Mucosa of rectum (tissue), 2 donors: Measurements from ENCODE around the gene MMP19.

ENCODE experiments used
- H3K27ac ChIP-seq, 2 donors: one replicate each; pipeline ENCODE4 v1.7.0; 2013; ENCODE audit warnings: inconsistent platforms in 2 of 2, low read depth in 2 of 2, low read length in 2 of 2
- H3K27me3 ChIP-seq, 2 donors: one replicate each; pipeline ENCODE4 v1.7.0; 2013; ENCODE audit warnings: low read length in 2 of 2; ENCODE audit not compliant: control insufficient read depth in 2 of 2, insufficient read depth in 2 of 2
- H3K36me3 ChIP-seq, 2 donors: one replicate each; pipeline ENCODE4 v1.7.0; 2013; ENCODE audit warnings: low read length in 2 of 2; ENCODE audit not compliant: control insufficient read depth in 2 of 2, insufficient read depth in 2 of 2
- H3K4me1 ChIP-seq, 2 donors: one replicate each; pipeline ENCODE4 v1.7.0; 2013; ENCODE audit warnings: low read length in 2 of 2, mild to moderate bottlenecking in 1 of 2; ENCODE audit not compliant: control insufficient read depth in 2 of 2, insufficient read depth in 2 of 2
- H3K4me3 ChIP-seq, 2 donors: one replicate each; pipeline ENCODE4 v1.7.0; 2013; ENCODE audit warnings: low read length in 2 of 2
- H3K9ac ChIP-seq, 2 donors: one replicate each; pipeline ENCODE4 v1.7.0; 2013; ENCODE audit warnings: low read length in 2 of 2, low read depth in 1 of 2, mild to moderate bottlenecking in 1 of 2
- H3K9me3 ChIP-seq, 2 donors: one replicate each; pipeline ENCODE4 v1.7.0; 2013; ENCODE audit warnings: low read length in 2 of 2; ENCODE audit not compliant: control insufficient read depth in 2 of 2
- donor health status: healthy.
- donor health status: Normal muscosa, but diverticular disease.

Gene MMP19

GRCh38 chr12:55830601-55831446, 11.9 kb downstream of the MMP19 start:
- H3K4me3 ChIP-seq, result peak overlapping the region; percentile 89 to 92
- H3K27me3 ChIP-seq, result no peaks in the 10 kb centered on the region
- H3K9ac ChIP-seq, result peak overlapping the region; percentile 81 to 94
- peak overlapping the region; percentile 94 to 97 for H3K27ac ChIP-seq
- no peaks in the 10 kb centered on the region for H3K36me3 ChIP-seq
- no peaks in the 10 kb centered on the region for H3K9me3 ChIP-seq
- peaks cover 17 to 28% of the 10 kb centered on the region in 2 donors for H3K4me1 ChIP-seq

GRCh38 chr12:55829967-55830600, 12.7 kb downstream of the MMP19 start:
- Histone ChIP-seq H3K4me3 (peak overlapping the region; percentile 89 to 92), H3K4me1 (peaks cover 17 to 28% of the 10 kb centered on the region in 2 donors), H3K27ac (peak overlapping the region; percentile 94 to 97), H3K27me3 (no peaks in the 10 kb centered on the region), H3K9me3 (no peaks in the 10 kb centered on the region), H3K9ac (peak overlapping the region; percentile 81 to 94), H3K36me3 (no peaks in the 10 kb centered on the region)

- Histone ChIP-seq H3K9ac (no peak overlapping the region), H3K4me3 (peak overlapping the region; percentile 64 to 89), H3K4me1 (peaks cover 17 to 28% of the 10 kb centered on the region in 2 donors)
Observed at GRCh38 chr12:55828357-55828756, 14.4 kb downstream of the MMP19 start.

GRCh38 chr12:55827806-55828205, 14.9 kb downstream of the MMP19 start:
- no peaks in the 10 kb centered on the region for H3K27me3 ChIP-seq
- H3K36me3 ChIP-seq, result peaks cover 3 to 5% of the 10 kb centered on the region in 2 donors
- H3K9me3 ChIP-seq, result no peaks in the 10 kb centered on the region
- peaks cover 17 to 28% of the 10 kb centered on the region in 2 donors for H3K4me1 ChIP-seq
- no peak overlapping the region for H3K4me3 ChIP-seq
- no peak overlapping the region for H3K9ac ChIP-seq
- H3K27ac ChIP-seq, result no peak overlapping the region

More at GRCh38 chr12:55828357-55828756, 14.4 kb downstream of the MMP19 start:
- H3K27ac ChIP-seq, result peak overlapping the region in 1 of 2 donors; percentile 72
- no peaks in the 10 kb centered on the region for H3K9me3 ChIP-seq
- H3K27me3 ChIP-seq, result no peaks in the 10 kb centered on the region
- H3K36me3 ChIP-seq, result no peaks in the 10 kb centered on the region

GRCh38 chr12:55824726-55825125, 18.0 kb downstream of the MMP19 start:
- H3K36me3 ChIP-seq, result peaks cover 31 to 33% of the 10 kb centered on the region in 2 donors
- peaks cover 9 to 16% of the 10 kb centered on the region in 2 donors for H3K4me1 ChIP-seq
- no peak overlapping the region for H3K27ac ChIP-seq
- no peak overlapping the region for H3K4me3 ChIP-seq
- no peak overlapping the region for H3K9ac ChIP-seq
- no peaks in the 10 kb centered on the region for H3K27me3 ChIP-seq
- H3K9me3 ChIP-seq, result no peaks in the 10 kb centered on the region

- H3K9me3 ChIP-seq, result no peaks in the 10 kb centered on the region
- H3K9ac ChIP-seq, result no peak overlapping the region
- peaks cover 12 to 22% of the 10 kb centered on the region in 2 donors for H3K4me1 ChIP-seq
- peaks cover 36 to 38% of the 10 kb centered on the region in 2 donors for H3K36me3 ChIP-seq
- no peaks in the 10 kb centered on the region for H3K27me3 ChIP-seq
- H3K27ac ChIP-seq, result no peak overlapping the region
- no peak overlapping the region for H3K4me3 ChIP-seq
Observed at GRCh38 chr12:55823419-55823818, 19.3 kb downstream of the MMP19 start.

GRCh38 chr12:55822228-55822627, 20.5 kb downstream of the MMP19 start:
- Histone ChIP-seq H3K9ac (no peak overlapping the region), H3K4me3 (no peak overlapping the region), H3K27me3 (no peaks in the 10 kb centered on the region), H3K4me1 (peaks cover 11 to 12% of the 10 kb centered on the region in 2 donors), H3K27ac (no peak overlapping the region), H3K9me3 (no peaks in the 10 kb centered on the region), H3K36me3 (peaks cover 36 to 38% of the 10 kb centered on the region in 2 donors)

- no peak overlapping the region for H3K4me3 ChIP-seq
- no peak overlapping the region for H3K9ac ChIP-seq
- no peaks in the 10 kb centered on the region for H3K27me3 ChIP-seq
- peaks cover 36 to 38% of the 10 kb centered on the region in 2 donors for H3K36me3 ChIP-seq
- no peaks in the 10 kb centered on the region for H3K9me3 ChIP-seq
- H3K4me1 ChIP-seq, result peaks cover 17 to 19% of the 10 kb centered on the region in 2 donors
- no peak overlapping the region for H3K27ac ChIP-seq
Observed at GRCh38 chr12:55820679-55821078, 22.1 kb downstream of the MMP19 start.

- Histone ChIP-seq H3K27ac (peak overlapping the region in 1 of 2 donors; percentile 83), H3K27me3 (no peaks in the 10 kb centered on the region), H3K9me3 (no peaks in the 10 kb centered on the region), H3K9ac (peak overlapping the region in 1 of 2 donors; percentile 85), H3K36me3 (peaks cover 36 to 38% of the 10 kb centered on the region in 2 donors), H3K4me1 (peaks cover 20% of the 10 kb centered on the region in 2 donors), H3K4me3 (peak overlapping the region in 1 of 2 donors; percentile 96)
Observed at GRCh38 chr12:55818886-55819285, 23.9 kb downstream of the MMP19 start.

- H3K36me3 ChIP-seq, result peaks cover 35 to 38% of the 10 kb centered on the region in 2 donors
- H3K27ac ChIP-seq, result peak overlapping the region; percentile 83 to 86
- no peaks in the 10 kb centered on the region for H3K27me3 ChIP-seq
- peak overlapping the region; percentile 85 to 91 for H3K9ac ChIP-seq
- peaks cover 20% of the 10 kb centered on the region in 2 donors for H3K4me1 ChIP-seq
- H3K9me3 ChIP-seq, result no peaks in the 10 kb centered on the region
- H3K4me3 ChIP-seq, result peak overlapping the region; percentile 96 to 100
Observed at GRCh38 chr12:55818140-55818728, 24.5 kb downstream of the MMP19 start.
